Epidermal melanocyte (primary cell): Measurements from ENCODE around the gene CD47.

ENCODE experiments used
- DNase-seq: peaks from one replicate; pipeline ENCODE4 v3.0.0; 2011; ENCODE audit warnings: low spot score; ENCODE audit not compliant: insufficient read length

CD47 gene

GRCh38 chr3:108014943-108015342 is 75.9 kb downstream of the CD47 start:
- no peak for DNase-seq

- no peak for DNase-seq
Measured at GRCh38 chr3:108013141-108014055, 77.4 kb downstream of the CD47 start.

- DNase-seq = no peak
Measured at GRCh38 chr3:108012304-108012703, 78.5 kb downstream of the CD47 start.

- DNase-seq = no peak
Measured at GRCh38 chr3:108011616-108012015, 79.2 kb downstream of the CD47 start.

- DNase-seq = no peak
Measured at GRCh38 chr3:108008931-108009639, 81.7 kb downstream of the CD47 start.

- DNase-seq = no peak
Measured at GRCh38 chr3:108008106-108008505, 82.7 kb downstream of the CD47 start.

- DNase-seq = no peak
Measured at GRCh38 chr3:108006881-108007331, 83.9 kb downstream of the CD47 start.

- no peak for DNase-seq
Measured at GRCh38 chr3:108006077-108006771, 84.6 kb downstream of the CD47 start.

GRCh38 chr3:108004647-108005046 is 86.2 kb downstream of the CD47 start:
- DNase-seq = no peak

- DNase-seq = no peak
Measured at GRCh38 chr3:108001457-108001856, 89.4 kb downstream of the CD47 start.

GRCh38 chr3:107999215-107999775 is 91.5 kb downstream of the CD47 start:
- no peak for DNase-seq

- DNase-seq = no peak
Measured at GRCh38 chr3:107997671-107998070, 93.2 kb downstream of the CD47 start.

- no peak for DNase-seq
Measured at GRCh38 chr3:107995823-107996222, 95.0 kb downstream of the CD47 start.

- DNase-seq = no peak
Measured at GRCh38 chr3:107994956-107995715, 95.7 kb downstream of the CD47 start.

GRCh38 chr3:107994181-107994580 is 96.7 kb downstream of the CD47 start:
- DNase-seq = no peak

GRCh38 chr3:107993771-107994170 is 97.1 kb downstream of the CD47 start:
- DNase-seq = no peak
